ENCODE results near the gene UNC119. TPM values are rescaled to one million over a fixed set of nuclear protein-coding genes. Genes with fewer than 3 reads are reported as not detected.

The UNC119 gene
- total RNA-seq, 1 donor from 2014 or later, result 47.2 TPM

GRCh38 chr17:28580959-28581358, 28.5 kb upstream of the UNC119 start:
- peaks cover 22% of the 10 kb centered on the region for H3K36me3 Mint-ChIP-seq (ENCODE audit: low read depth, unreplicated experiment)
- H3K27ac Mint-ChIP-seq (ENCODE audit: unreplicated experiment), result no peak overlapping the region
- no peak overlapping the region for H3K4me3 Mint-ChIP-seq (ENCODE audit: unreplicated experiment)
- no peak for DNase-seq (ENCODE audit: low spot score)
- no peak for TF ChIP-seq CTCF (IDR thresholded peaks at IDR 0.05; ENCODE audit: unreplicated experiment)
- H3K27me3 Mint-ChIP-seq (ENCODE audit: unreplicated experiment), result peaks cover 5% of the 10 kb centered on the region
- H3K9me3 Mint-ChIP-seq (ENCODE audit: unreplicated experiment), result no peaks in the 10 kb centered on the region
- peaks cover 14% of the 10 kb centered on the region for H3K4me1 Mint-ChIP-seq (ENCODE audit: unreplicated experiment)

- Mint-ChIP-seq H3K4me3 (ENCODE audit: unreplicated experiment) (no peak overlapping the region), H3K27me3 (ENCODE audit: unreplicated experiment) (peaks cover 8% of the 10 kb centered on the region), H3K27ac (ENCODE audit: unreplicated experiment) (no peak overlapping the region), H3K4me1 (ENCODE audit: unreplicated experiment) (peaks cover 7% of the 10 kb centered on the region), H3K9me3 (ENCODE audit: unreplicated experiment) (no peaks in the 10 kb centered on the region), H3K36me3 (ENCODE audit: low read depth, unreplicated experiment) (peaks cover 12% of the 10 kb centered on the region)
- no peak for TF ChIP-seq CTCF (IDR thresholded peaks at IDR 0.05; ENCODE audit: unreplicated experiment)
- DNase-seq (ENCODE audit: low spot score), result no peak
Measured at GRCh38 chr17:28579526-28579925, 27.1 kb upstream of the UNC119 start.

GRCh38 chr17:28578246-28579195, 26.1 kb upstream of the UNC119 start:
- TF ChIP-seq CTCF (IDR thresholded peaks at IDR 0.05; ENCODE audit: unreplicated experiment), result no peak
- H3K9me3 Mint-ChIP-seq (ENCODE audit: unreplicated experiment), result no peaks in the 10 kb centered on the region
- DNase-seq (ENCODE audit: low spot score), result no peak
- H3K4me3 Mint-ChIP-seq (ENCODE audit: unreplicated experiment), result no peak overlapping the region
- peaks cover 12% of the 10 kb centered on the region for H3K36me3 Mint-ChIP-seq (ENCODE audit: low read depth, unreplicated experiment)
- no peak overlapping the region for H3K27ac Mint-ChIP-seq (ENCODE audit: unreplicated experiment)
- H3K27me3 Mint-ChIP-seq (ENCODE audit: unreplicated experiment), result peaks cover 8% of the 10 kb centered on the region
- H3K4me1 Mint-ChIP-seq (ENCODE audit: unreplicated experiment), result peaks cover 7% of the 10 kb centered on the region

- H3K4me1 Mint-ChIP-seq (ENCODE audit: unreplicated experiment), result peaks cover 7% of the 10 kb centered on the region
- peaks cover 8% of the 10 kb centered on the region for H3K27me3 Mint-ChIP-seq (ENCODE audit: unreplicated experiment)
- no peaks in the 10 kb centered on the region for H3K9me3 Mint-ChIP-seq (ENCODE audit: unreplicated experiment)
- no peak overlapping the region for H3K27ac Mint-ChIP-seq (ENCODE audit: unreplicated experiment)
- DNase-seq (ENCODE audit: low spot score), result no peak
- H3K36me3 Mint-ChIP-seq (ENCODE audit: low read depth, unreplicated experiment), result peaks cover 19% of the 10 kb centered on the region
- no peak for TF ChIP-seq CTCF (IDR thresholded peaks at IDR 0.05; ENCODE audit: unreplicated experiment)
- H3K4me3 Mint-ChIP-seq (ENCODE audit: unreplicated experiment), result no peak overlapping the region
Measured at GRCh38 chr17:28577466-28577824, 25.0 kb upstream of the UNC119 start.

All from endothelial cell (in vitro differentiated cells).